NCI-H187 treated with DMSO at 0.1 percent for 48 hours (cell line): ENCODE results near the gene CHI3L1.

Source experiments
- DNase-seq: peaks from one replicate; lab custom pipeline; 2025; lab: John Stamatoyannopoulos, UW

CHI3L1 gene

DNA sequence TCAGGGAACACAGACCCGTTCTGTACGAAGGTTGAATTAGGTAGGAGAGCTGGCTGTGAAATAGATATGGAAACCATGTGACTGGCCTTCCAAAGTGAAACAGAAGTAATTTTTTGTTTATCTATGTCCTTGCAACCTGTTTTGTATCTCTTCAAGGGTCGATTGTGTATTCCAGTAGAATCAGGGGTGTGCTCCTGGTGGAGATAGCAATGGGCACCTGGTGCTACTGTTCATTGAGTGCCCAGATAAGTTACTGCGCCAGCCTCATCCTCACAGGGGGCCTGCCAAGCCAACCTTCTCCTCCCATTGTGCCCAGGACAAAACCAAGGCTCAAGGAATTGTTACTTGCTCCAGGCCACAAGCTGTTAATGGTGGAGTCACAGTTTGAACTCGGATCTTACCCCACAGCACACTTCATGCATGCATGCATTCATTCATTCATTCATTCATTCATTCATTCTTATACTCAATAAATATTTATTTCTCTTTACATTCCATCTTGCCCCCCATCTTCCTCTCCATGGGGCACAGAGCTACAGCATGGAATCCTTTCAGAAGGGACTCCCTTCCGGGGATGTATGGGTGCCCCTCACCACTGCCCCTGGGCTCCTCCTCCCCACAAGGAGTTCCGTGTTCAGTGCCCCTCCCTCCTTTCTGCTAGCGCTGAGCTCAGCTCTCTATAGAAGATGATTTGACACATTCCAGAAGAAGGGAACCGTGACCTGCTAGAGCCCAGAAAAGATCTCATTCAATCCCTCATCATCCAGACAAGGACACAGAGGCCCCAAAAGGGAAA is 34.9 kb downstream of the CHI3L1 start:
- no peak for DNase-seq

DNA sequence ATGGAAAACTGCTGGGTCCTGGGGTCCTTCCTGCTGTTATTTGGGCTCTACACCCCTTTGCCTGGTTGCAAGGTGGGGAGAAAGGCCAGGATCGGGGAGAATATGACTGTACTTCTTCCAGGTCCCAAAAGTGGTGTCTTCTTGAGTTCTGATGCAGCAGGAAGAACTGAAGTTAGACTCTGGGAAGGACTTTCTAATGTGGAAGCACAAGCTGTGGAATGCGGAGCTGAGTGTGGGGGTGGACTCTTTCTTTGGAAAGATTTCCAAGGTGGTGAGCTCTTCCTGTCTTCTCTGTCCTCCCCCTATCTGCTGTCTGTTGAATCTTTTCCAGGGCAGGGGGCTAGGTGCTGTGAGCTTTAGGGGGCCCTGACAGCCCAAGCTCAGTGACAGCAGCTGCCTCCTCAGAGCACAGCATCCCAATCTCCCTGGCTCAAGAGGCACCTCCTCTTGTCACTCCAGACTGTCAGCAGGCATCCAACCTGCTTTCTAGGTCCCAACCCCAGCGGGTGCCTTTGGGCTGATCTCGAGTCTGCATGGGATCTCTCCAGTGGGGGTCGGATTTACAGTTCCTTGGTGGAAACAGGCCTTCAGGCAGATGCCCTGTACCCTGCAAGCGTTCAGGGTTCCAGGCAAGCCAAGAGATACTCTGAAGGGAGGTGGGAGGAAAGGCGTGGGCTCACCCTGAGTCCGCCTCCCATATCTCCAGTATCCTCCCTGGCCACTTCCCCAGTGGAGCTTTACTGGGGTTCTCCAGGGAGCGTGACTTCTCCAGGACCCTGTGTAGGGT is 35.8 kb downstream of the CHI3L1 start:
- DNase-seq = no peak

DNA sequence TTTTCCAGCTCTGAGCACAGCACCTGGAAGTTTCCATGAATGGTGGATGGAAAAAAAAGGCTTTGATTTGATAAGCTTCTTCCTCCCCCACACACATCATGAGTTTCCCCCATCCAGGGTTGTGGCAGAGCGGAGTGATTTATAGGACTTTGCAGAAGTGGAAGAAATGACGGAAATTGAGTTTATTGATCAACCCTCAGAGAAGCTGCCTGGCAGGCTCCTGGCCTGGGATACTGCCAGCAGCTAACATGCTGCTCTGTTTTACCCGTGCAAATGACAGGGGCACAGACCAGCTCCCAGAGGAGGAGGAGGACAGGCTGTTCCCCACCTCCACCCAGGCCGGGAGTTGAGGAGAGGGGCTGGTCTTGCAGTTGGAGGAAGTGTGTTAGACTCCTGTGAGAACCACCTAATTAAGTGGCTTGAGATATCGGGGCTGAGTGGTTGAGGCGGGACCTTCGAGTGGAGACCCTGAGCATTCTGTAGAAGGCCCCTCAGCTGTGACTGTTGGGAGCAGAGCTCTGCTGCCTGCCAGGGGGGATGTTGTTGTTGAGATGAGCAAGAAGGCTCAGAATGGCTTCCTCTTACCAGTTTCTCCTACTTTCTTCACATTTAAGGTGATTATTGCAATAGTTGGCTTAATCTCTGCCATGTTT is 37.2 kb downstream of the CHI3L1 start:
- DNase-seq = no peak

DNA sequence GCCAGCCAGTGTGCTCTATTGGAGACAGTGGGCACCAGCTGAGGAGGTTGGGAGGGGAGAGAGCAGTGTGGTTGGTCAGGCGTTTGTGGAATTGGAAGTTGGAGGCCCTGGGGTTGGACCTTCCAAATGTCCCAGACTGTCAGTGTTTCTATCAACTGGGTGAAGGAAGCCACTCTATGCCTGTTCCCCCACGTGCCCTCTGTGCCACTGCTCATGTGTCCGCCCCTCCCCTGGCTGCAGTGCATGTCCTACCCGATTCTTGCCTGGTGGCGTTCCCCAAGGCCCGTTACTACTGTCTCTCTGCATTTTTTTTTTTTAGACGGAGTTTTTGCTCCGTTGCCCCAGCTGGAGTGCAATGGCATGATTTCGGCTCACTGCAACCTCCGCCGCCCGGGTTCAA is 37.9 kb downstream of the CHI3L1 start:
- no peak for DNase-seq

DNA sequence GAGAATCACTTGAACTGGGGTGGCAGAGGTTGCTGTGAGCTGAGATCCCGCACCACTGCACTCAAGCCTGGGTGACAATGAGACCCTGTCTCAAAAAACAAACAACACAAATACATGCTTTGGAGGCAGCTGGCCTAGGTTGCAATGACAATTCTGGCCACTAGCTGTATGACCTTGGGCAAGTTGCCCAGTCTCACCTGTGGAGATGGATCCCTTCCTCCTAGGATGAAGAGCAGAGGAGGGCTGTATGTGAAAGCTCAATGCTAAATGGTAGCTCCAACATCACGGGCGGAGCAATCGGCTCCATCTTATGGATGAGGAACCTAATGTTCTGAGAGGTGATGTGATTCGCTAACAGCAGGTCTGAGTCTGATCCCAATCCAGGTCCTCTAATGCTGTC is 38.4 kb downstream of the CHI3L1 start:
- no peak for DNase-seq

DNA sequence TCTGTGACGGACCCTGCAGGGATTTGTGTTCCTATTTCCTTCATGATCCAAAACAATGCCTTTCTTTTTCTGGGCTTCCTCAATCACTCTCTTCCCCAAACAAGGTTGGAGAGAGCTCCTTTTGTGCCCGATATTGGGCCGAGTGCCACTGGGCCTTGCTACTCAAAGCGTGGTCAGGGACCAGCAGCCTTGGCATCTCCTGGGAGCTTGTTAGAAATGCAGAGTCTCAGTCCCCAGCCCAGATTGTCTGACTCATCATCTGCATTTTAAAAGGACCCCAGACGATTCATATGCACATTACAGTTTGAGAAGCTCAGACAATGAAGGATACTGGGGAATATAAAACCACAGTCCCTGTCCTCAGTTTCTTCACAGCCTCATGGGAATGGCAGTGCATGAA is 39.1 kb downstream of the CHI3L1 start:
- DNase-seq = no peak

DNA sequence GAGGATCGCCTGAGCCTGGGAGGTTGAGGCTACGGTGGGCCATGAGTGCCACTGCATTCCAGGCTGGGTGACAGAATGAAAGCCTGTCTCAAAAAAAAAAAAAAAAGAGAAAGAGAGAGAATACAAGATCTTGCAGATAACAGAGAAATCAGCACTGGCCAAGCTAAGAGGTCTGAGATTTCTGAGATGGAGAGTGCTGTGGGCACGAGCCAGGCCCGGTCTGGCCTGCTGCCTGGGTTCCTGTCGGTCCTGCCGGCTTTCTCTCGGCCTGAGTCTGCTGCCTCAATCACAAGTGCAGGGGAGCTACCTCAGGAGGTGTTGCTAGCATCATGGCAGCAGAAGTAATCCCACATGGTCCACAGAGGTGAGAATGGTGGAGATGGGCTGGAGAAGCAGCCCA is 40.0 kb downstream of the CHI3L1 start:
- DNase-seq = no peak

DNA sequence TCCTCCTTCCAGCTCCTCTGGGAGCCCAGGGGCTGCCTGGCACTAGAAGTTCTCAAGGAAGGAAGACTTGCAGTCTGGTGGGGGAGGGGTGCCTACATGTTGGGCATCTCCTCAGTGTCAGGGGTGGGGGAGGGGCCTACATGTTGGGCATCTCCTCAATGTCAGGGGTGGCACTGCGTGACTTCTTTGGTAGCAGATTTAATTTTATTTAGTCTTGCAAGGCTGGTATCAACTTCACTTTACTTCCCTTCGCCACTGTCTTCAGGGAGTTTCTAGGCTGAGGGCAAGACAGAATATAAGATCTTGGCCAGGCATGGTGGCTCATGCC is 40.5 kb downstream of the CHI3L1 start:
- DNase-seq = no peak

DNA sequence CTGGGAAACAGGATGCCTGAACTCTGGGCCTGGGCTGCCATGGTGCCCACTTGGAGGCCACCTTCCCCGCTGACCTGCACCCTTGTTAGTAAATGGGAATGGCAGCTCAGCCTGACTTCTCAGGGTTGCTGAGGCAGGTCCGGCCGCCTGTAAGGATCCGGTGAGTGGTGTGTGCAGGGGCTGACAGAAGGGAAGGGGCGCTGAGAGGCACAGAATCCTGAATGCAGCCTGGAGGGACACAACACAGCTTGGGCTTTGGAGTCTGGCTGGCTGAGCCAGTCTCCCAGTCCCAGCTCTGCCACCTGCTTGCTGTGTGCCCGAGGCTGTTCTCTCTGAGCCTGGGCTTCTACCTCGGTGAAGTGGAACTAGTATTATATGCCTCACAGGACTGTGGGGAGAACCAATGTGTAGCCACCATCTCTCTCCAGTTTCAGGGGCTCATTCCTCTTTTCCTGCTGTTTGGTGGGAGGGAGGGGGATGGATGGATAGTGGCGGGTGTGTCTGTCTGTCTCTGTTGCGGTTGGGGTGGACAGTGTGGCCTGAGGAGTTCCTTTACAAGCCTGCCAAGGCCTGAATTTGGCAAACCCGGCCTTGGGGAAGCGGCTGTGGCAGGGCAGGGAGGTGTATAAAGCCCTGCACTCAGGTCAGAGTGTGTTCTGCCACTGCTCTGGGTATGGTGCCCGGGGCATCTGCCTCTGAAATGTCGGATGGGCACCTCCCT is 41.0 kb downstream of the CHI3L1 start:
- DNase-seq = no peak

DNA sequence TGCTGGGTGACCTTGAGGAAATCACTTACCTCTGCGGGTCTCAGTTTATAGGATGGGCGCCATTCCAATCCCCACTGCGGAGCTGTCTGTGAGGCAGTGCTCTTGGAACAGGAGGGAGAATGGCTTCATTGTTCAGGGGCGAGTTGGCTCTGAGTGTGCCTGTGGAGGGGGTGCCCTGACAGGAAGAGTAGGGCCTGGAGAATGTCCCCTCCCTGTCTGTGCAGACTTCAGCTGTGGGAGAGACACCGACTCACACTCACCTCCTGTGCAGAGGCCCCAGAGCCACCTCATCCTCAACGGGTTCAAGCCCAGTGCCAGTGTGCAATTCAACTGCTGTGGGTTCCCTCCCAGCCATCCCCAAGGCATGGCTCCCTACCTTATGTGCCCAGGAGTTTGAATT is 41.8 kb downstream of the CHI3L1 start:
- DNase-seq = no peak

DNA sequence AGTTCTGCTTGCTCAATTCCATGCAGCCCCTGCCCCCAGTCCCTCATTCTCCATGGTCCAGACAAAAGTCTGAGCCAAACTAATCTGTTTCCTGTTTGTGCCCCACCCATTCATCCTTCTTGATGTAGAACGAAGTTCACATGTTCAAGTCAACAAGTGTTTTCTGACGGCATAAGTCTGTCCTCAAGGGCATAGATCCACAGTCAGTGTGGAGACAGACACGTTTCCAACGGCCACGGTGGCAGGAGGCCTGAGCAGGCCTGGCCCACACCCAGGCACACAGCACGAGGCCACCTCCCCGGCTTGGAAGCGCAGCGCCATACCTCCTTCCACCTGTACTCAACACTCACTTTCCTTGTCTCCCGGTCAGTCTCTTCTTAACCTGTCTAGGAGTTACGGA is 42.9 kb downstream of the CHI3L1 start:
- DNase-seq = no peak

DNA sequence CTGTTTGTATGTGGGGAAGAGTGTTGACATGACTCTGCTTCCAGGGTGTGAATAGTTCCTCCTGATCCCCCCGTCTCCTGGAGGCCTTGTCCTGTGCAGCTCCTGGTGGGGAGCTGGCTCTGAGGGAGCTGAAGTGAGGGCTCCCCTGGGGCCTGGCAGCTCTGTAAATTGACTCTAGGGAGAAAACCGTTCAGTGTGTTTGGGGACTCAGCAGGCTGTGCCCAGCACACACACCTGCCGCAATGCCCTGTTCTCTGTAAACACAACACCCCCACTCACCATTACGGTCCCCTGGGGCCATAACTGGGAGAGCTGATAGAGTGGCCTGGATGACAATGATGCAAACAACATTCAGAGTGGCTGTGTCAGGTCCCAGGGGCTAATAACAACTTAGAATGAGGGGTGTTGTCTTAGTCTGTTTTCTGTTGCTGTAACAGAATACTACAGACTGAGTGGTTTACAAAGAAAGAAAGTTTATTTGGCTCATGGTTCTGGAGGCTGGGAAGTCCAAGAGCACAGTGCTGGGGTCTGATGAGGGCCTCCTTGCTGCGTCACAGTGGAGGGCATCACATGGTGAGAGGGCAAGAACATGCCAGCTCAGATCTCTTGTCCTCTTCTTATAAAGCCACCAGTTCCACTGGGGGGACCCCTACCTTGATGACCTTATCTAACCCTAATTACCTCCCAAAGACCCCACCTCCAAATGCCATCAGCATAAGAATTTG is 43.7 kb downstream of the CHI3L1 start:
- peak; percentile 57 for DNase-seq

DNA sequence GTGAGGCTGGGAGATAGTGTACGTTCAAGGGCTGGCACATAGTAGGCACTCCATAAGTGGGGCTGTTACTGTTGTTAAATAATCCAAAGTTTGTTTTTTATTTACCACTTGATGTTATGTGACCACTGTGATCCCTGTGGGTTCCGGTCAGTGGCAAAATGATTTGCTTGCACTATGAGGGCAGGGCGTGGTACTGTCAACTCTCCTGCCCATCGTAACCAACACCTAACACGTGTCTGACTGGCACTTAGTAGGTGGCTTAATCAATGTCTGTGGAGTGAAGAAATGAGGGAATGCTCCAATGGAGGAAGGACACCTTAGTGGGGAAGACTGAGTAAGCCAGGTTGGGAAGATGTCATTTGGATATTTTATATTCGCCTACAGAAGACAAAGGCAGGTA is 44.4 kb downstream of the CHI3L1 start:
- no peak for DNase-seq

DNA sequence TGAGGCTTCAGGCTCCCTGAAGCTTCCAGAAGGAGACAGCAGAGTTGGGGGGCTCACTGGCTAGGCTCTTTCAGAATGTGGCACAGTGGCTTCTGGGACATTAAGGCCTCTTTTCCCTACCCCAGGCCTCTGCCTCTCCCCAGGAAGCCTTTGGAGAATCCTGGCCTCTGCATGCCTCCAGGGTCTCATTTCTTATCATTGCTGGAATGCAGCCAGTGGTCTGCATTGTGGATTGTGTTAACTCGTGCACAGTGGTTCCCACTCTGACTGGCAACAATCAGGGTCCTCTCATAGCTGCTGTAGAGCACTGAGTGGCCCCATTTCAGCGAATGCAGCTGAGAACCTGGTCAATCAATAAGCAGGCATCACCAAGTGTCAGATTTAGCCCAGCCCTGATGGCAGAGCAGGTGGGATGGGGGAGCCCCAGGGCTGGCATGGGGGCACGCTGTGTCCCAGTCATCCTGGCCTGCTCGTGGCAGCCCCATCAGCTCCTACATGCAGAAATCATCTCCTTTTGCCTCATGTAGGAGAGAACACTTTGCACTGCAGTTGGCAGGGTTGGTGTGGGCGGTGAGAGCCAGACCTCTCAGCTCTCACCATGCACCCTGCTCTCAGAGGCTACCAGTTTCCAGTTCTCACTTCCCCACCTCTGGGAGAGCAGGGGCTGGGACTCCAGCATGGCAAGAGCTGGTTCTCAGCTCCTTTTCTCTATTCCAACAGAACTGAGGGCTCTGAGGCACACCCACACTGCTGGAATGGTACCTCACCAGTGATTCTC is 45.6 kb downstream of the CHI3L1 start:
- DNase-seq = no peak

DNA sequence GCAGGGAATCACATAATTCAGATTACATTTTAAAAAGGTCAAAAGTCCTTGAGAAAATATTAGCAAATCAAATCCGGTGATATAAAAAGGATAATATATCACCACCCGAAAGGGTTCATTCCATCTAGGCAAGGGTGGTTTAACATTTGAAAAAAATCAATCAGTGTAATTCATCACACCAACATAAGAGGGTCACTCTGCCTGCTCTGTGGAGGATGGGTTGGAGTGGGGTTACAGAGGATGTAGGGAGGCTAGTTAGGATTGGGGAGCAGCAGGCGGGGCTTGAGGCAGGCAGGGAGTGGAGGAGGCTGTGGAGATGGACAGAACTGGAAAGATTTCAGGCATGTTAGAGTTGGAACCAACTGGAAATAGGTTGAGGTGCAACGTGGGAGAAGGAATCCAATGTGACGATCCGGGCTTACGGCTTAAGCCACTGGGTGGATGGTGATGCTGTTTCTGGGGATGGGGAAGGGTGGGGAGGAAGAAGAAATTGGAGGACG is 46.5 kb downstream of the CHI3L1 start:
- DNase-seq = no peak

DNA sequence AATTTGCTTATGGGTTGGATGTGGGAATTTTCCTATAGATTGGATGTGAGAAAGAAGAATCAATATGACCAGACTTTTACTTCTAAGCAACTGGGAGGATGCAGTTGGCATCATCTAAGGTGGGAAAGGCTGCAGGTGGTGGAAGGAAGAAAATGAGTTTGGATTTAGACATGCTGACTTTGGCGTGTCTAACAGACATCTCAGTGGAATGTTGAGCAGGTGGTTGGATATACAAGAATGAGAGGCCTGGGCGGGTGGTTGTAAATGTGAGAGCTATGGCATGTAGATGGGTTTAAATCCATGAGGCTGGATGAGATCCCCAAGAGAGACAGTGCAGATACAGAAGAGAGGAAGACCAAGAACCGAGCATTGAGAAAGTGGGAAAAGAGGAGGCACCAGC is 48.4 kb downstream of the CHI3L1 start:
- no peak for DNase-seq

DNA sequence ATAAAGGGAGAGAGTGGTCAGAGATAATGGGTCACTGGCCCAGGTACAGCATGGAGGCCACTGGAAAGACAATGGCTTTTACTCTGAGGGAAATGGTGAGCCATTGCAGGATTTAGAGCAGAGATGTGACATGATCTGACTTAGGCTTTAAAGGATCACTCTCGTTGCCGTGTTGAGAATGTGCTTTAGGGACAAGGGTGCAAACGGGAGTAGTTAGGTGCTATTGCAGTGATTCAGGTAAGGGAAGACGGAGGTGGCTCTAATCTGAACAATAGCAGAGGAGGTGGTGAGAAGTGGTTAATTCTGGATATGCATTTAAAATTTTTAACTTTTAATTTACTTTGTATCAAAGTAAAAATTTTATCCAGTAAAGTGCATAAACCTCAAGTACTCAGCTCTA is 49.2 kb downstream of the CHI3L1 start:
- no peak for DNase-seq

DNA sequence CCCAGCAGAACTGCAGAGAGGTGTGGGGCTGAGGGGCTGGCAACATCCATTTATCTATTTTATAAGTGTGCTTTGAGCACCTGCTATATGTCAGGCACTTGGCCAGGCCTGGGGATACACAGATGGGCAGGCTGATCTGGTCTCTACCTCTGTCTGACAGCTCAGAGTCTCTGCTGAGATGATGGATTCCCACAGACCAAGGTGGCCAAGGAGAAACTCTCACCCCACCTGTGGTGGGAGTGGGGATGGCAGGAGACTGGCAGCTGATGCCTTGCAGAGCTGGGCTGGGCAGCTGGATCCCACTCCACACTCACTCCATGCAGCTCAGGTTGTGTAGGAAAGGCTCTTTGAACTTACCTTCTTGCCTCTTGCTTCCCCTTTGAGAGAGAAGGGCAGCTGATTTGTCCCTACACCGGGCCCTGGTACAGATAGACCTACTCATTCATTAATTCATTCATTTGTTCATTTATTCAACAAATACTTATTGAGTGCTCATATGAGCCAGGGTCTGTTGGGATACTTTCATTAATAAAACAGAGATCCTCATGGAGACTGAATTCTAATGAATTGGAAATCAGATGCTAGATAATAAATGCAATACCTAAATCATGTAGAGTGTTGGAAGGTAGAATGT is 50.0 kb downstream of the CHI3L1 start:
- DNase-seq = no peak

DNA sequence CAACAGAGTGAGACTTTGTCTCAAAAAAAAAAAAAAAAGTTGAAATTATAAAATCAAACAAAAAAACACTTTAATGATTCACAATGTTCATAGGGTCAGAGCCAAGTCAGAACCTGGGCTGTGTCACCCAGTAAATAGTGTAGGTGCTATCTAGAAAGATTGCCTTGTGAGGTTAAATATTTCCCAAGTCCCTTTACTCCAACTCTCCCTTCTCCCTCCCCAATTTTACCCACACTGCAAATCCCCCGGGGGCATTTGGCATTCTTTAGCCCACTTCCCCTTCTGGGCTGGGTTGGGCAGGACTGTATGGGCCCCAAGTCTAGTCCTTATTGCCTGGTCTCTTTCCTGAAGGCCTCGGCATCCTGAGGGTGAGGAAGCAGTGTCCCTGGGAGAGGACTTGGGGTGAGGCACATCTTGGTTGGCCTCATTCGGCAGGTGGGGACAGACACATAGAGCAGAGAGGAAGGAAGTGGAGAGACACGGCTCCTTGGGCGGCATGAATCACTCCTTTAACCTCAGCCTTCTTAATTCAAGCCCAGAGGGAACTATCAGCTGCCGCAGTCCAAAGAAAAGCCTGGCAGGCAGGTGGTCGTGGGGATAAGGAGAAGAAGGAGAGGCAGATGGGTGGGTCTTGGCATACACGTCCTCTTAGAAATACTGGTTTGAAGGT is 50.7 kb downstream of the CHI3L1 start:
- DNase-seq = no peak
